GM12872 (cell line): ENCODE data around the gene BHLHA9.

Source experiments
- TF ChIP-seq, protein P1 (sequence below): IDR thresholded peaks from 3 replicates; pipeline ENCODE4 v1.5.1; 2011; ENCODE audit warnings: low read depth, mild to moderate bottlenecking, low read length, moderate library complexity; ENCODE audit not compliant: insufficient read depth

The BHLHA9 gene

DNA sequence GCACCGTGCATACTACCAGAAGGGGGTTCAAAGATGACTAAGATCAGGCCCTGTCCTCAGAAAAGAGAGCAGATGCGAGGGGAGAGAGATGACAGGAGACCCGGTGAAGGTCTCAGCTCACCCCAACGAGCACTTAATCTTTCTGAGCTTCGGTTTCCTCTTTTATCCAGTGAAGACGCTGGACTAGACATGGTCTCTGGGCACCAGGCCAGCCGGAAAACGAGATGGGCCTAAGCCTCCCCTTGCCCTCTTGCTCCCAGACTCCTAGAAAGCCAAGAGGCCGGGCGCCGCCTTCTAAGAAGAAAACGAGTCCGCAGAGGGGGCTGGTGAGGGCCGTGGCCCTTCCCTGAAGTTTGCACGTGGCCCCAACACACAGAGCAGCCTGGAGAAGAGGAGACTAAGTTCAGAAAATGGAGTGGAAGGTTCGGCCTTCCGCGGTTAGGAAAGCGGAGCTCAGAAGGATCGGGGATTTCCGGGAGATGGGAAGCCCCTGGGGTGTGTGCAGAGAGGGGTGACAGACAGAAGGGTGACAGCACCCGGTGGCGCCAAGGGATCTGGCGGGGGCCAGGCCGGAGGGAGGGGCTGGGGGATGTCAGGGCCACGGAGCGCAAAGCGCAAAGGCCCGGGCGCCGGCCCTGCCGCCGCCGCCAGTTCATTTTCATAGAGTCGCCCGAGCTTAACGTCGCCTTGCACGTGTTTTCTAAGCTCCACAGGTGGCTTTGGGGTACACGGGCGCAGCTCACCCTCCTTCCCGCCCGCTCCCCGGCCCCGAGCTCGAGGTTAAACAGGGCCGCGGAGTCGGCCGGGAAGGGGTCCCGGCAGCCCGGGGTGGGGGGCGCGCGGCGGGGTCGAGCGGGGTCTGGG is 42.1 kb upstream of the BHLHA9 start:
- TF ChIP-seq, protein P1, sequence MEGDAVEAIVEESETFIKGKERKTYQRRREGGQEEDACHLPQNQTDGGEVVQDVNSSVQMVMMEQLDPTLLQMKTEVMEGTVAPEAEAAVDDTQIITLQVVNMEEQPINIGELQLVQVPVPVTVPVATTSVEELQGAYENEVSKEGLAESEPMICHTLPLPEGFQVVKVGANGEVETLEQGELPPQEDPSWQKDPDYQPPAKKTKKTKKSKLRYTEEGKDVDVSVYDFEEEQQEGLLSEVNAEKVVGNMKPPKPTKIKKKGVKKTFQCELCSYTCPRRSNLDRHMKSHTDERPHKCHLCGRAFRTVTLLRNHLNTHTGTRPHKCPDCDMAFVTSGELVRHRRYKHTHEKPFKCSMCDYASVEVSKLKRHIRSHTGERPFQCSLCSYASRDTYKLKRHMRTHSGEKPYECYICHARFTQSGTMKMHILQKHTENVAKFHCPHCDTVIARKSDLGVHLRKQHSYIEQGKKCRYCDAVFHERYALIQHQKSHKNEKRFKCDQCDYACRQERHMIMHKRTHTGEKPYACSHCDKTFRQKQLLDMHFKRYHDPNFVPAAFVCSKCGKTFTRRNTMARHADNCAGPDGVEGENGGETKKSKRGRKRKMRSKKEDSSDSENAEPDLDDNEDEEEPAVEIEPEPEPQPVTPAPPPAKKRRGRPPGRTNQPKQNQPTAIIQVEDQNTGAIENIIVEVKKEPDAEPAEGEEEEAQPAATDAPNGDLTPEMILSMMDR, result no peak

DNA sequence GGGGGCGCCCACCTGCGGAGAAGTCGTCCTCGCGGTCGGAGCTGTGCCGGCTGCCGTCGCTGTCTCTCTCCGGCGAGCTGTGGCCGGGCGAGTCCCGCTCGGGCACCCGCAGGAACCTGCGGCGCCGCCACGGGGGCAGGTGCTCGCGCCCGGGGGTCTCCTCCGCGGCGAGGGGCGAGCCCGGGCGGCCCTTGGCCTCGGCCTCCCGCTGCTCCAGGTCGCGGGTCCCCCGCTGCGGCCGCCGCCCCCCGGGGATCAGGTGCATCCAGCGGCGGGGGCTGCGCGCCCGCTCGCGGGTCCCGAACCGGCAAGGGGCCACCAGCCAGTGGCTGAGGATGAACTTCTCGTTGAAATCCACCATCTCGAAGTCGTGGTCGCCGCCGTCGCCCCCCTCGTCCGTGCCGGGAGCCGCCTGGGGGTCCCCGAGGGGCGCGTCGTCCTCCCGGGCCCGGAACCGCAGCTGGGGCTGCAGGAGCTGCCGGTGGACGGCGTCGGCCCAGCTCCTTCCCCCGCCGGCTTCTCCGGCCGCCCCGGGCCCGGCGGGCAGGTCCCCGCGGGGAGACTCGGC is 41.4 kb upstream of the BHLHA9 start:
- TF ChIP-seq, protein P1, result no peak

DNA sequence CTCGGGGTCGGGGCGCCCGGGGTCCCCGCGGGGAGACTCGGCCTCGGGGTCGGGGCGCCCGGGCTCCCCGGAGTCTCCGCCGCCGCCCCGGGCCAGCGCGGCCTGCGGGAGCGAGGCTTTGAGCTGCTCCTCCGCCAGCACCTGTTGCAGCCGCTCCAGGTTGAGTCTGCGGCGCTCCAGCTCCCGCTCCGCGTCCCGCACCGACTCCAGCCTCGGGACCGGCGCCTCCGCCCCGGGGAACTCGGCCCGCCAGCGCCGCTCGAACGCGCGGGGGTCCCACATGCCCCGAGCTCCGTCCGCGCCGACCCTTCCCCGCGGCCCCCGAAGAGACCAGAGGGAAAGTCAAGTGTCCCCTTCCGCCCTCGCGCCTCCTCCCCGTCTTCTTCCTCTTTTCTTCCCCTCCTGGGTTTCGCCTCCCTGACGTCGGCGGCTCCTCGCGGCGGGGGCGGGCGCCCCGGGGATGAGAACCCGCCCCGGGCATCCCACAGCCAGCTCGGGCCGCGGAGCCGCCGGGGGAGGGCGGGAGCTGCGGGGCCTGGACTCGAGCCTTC is 40.8 kb upstream of the BHLHA9 start:
- TF ChIP-seq, protein P1, result no peak

DNA sequence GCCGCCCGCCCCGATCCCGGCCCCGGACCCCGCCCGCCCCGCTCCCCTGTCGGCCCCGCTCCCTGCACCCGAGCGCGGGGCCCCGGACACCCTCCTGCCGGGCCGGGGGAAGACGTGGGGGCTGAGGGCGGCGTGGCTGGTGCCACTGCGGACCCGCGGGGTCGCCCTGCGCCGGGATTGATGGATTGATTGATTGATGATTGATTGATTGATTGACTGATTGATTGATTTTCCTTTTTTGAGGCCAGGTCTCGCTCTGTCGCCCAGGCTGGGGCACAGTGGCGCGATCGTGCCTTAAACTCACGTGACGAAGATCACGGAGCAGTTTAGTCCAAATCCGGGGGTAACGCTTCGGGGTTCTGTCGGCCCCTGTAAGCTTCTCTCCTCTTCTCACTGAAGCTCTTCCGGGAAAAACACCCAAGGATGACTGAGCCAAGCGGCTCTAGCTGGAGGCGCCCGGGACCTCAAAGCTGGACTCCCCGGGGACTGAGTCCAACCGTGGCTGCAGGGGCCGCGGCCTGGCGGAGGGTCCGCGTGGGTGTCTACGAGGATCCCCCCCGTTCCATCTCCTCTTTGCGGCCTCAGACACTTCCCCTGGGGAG is 40.2 kb upstream of the BHLHA9 start:
- TF ChIP-seq, protein P1, result no peak

DNA sequence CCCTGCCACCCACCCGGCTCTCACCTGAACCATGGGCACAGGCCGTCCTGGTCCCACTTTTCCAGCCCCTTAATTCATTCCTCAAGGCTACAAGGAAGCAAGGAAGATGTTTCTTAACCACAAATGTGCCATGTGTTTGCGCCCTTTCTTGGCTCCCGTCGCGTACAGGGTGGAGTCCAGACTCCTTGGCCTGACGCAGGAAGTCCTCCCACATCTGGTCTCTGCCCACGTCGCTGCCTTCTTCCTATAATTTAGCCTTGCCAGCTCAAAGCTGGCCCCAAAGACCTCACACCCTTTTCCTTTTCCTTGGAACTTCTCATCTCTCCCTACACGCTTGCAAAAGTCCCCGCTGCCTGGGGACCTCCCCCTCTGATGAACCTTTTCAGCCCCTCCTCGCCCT is 38.8 kb upstream of the BHLHA9 start:
- TF ChIP-seq, protein P1, result no peak

DNA sequence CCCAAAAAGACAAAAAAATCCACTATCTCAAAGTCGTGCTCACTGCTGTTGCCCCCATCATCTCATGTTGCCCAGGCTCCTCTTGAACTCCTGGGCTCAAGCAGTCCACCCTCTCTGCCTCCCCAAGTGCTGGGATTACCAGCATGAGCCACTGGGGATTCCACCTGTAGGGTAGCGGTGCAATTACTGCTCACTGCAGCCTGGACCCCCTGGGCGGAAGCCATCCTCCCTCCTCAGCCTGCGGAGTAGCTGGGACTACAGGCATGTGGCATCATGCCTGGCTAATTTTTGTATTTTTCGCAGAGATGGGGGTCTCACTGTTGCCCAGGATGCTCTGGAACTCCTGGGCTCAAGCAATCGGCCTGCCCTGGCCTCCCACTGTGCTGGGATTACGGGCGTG is 37.9 kb upstream of the BHLHA9 start:
- TF ChIP-seq, protein P1, result no peak

DNA sequence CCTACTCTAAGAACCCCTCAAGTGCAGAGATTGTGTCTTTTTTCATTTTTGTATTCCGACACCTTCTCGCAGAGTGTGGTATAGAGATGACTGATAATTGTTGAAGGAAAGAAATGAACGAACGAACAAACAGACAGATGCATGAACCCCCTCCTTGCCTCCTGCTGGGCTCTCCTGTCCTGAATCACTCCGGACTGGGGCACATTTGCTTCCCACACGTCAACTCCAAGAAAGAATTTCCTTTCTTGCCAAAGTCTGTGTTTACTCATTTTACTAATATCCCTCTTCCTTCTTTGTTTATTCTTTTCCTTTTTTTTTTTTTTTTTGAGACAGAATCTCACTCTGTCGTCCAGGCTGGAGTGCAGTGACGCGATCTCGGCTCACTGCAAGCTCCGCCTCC is 37.5 kb upstream of the BHLHA9 start:
- TF ChIP-seq, protein P1, result no peak
